AG09309 (cell line): ENCODE measurements around the gene RPA3.

ENCODE experiments used
- DNase-seq: peaks from one replicate; pipeline ENCODE4 v3.0.0-alpha.2; 2010; ENCODE audit warnings: low read depth
- H3K4me3 ChIP-seq: 2 replicates; pipeline ENCODE4 v1.5.1; 2011; ENCODE audit warnings: mild to moderate bottlenecking, low read depth, low read length, moderate library complexity; ENCODE audit not compliant: control insufficient read depth
- TF ChIP-seq, protein P1 (sequence below): IDR thresholded peaks from 2 replicates; pipeline ENCODE4 v1.5.1; 2011; ENCODE audit warnings: mild to moderate bottlenecking, low read depth, low read length, inconsistent platforms; ENCODE audit not compliant: insufficient read depth, control insufficient read depth; ENCODE audit errors: missing control alignments

Gene RPA3

DNA sequence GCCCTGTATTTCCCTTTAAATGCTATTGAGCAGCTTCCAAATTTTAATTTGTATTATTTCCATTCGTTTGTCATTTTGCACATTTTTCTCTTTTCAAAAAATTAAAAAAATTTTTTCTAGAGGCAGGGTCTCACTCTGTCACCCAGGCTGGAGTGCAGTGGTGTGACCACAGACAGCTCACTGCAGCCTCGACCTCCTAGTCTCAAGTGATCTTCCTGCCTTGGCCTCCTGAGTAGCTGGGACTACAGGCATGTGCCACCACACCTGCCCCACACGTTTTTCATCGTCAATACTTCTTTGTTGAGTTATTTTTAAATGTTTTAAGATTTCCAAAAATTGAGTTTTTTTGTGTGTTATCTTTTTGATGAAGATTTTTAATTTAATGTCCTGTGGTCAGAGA, 4.7 kb downstream of the RPA3 start:
- H3K4me3 ChIP-seq = no peak overlapping the region
- no peak for DNase-seq
- TF ChIP-seq, protein P1, sequence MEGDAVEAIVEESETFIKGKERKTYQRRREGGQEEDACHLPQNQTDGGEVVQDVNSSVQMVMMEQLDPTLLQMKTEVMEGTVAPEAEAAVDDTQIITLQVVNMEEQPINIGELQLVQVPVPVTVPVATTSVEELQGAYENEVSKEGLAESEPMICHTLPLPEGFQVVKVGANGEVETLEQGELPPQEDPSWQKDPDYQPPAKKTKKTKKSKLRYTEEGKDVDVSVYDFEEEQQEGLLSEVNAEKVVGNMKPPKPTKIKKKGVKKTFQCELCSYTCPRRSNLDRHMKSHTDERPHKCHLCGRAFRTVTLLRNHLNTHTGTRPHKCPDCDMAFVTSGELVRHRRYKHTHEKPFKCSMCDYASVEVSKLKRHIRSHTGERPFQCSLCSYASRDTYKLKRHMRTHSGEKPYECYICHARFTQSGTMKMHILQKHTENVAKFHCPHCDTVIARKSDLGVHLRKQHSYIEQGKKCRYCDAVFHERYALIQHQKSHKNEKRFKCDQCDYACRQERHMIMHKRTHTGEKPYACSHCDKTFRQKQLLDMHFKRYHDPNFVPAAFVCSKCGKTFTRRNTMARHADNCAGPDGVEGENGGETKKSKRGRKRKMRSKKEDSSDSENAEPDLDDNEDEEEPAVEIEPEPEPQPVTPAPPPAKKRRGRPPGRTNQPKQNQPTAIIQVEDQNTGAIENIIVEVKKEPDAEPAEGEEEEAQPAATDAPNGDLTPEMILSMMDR = no peak

DNA sequence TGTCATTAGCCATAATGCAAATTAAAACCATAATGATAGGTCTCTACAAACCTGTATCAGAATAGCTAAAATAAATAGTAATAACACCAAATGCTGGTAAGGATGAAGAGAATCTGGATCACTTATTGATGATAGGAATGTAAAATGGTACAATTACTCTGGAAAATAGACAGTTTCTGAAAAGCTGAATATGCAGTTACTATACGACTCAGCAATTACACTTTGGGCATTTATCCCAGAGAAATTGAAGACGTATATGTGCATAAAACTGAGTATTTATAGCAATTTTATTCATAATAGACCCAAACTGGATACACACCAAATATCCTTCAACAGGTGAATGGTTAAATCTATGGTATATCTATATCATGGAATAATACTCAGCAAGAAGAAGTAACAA, 7.9 kb downstream of the RPA3 start:
- TF ChIP-seq, protein P1 = no peak
- no peak overlapping the region for H3K4me3 ChIP-seq
- no peak for DNase-seq

DNA sequence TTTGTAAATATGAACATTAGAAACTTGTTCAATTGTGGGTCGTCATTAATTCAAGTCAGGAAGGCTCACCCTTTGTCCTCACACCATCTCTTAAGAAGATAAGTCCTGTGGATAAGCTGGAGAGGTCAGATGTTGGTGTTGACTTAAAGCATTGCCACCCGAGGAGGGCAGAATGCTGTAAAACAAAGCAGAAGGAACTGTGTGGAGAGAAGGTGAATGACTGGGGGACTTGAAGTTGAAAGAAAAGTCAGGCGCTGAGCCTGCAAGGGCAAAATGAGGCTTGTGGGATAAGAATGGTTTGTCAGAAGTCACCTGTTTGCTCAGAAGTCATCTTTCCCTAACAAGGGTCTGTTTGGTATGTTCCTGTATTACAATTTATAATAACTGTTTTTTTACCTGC, 9.1 kb downstream of the RPA3 start:
- no peak overlapping the region for H3K4me3 ChIP-seq
- TF ChIP-seq, protein P1 = no peak
- DNase-seq = no peak

DNA sequence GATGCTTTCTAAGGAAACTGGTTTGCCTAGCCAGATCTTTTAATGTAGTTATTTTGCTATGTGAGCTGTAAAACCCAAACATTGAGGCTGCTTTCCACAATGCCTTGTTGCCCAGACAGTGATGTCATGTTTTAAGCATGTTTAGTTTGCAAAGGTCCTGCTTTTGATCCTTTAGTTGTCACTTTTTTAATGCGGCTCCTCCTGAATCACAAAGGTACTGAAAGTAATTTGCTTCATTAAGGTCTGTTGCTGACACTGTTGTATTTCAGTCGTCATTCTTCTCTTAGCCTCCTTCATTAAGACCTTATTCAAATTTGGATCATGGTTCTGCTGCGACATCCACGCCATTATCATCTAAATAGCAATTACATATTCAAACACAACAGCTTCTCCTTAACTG, 10.6 kb downstream of the RPA3 start:
- no peak overlapping the region for H3K4me3 ChIP-seq
- DNase-seq = no peak
- TF ChIP-seq, protein P1 = no peak

DNA sequence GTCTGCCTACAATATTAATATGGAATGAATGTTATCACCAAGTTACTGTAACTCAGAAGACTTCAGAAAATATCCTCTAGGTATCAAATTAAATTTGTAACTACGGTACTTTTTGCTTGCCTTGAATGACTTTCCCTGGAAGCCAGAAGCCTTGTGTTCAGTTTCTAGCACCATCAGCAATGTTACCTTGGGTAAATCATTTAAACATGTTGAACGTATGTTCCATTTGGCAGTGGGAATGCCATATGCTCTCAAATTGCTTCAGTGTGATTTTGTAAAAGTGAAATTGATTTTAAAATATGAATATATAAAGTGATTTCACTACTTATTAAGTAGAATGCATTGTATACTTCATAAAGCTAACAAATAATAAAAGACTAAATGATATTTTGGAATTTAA, 11.2 kb downstream of the RPA3 start:
- H3K4me3 ChIP-seq = no peak overlapping the region
- TF ChIP-seq, protein P1 = no peak
- no peak for DNase-seq

DNA sequence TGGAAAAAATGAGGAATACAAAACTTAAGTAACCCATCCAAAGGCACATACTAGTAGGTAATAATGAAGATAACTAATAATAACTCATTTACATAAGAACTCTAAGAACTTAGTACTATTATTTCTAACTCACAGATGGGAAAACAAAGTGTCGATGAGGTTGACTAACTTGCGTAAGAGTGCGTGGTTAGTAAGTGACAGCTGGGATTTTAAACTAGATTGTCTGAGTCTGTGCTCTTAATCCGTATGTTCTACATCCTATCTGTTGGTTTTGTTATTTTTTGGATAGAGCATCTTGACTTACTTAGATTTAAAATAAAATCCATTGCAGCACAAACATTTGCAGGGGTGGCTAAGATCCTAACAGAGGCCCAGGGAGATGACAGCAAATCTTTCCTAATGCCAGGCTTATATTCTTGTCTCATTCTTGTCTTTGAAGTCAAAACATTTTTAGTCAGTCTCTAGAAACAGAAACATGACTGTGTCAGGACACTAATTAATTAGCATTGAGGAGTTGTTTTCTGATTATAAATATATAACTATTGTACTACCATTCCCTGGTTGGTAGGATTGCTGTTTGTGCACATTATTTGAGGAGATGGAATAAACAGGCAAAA, 11.7 kb downstream of the RPA3 start:
- no peak overlapping the region for H3K4me3 ChIP-seq
- no peak for DNase-seq
- TF ChIP-seq, protein P1 = no peak

DNA sequence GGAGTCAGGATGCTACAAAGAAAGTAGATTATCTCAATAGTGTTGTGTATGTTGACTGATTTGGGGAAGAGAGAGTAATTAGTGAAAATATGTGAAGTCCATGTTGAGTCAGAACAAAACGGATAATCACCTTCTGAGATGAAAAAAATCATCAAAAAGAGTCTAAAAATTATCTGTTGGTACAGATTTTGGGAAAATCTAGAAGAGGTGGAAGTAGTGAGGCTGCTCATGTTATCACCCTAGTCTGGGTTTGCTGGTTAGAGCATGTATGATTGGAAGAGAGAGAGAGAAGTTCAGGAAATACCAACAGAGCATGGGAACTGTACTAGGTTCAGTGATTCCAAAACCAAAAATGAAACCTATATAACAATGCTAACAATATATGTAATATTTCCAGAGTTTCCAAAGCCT, 12.3 kb downstream of the RPA3 start:
- no peak overlapping the region for H3K4me3 ChIP-seq
- no peak for DNase-seq
- TF ChIP-seq, protein P1 = no peak
